Measurements from ENCODE around the gene SGCG.

DNA sequence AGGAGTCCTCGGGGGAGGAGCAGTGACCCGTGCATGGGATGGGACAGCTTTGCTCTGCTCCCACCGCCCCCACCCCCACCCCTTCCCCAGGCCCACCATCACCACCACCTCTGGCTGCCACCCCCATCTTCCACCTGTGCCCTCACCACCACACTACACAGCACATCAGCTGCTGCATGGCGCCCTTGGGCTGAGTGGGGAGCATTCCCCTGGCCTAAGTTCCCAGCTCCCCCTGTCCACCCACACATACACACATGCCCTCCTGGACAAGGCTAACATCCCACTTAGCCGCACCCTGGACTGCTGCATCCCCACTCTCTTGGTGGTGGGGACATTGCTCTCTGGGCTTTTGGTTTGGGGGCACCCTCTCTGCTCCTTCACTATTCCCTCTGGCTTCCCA, 46.2 kb upstream of the SGCG start:
- TF ChIP-seq, protein P1, sequence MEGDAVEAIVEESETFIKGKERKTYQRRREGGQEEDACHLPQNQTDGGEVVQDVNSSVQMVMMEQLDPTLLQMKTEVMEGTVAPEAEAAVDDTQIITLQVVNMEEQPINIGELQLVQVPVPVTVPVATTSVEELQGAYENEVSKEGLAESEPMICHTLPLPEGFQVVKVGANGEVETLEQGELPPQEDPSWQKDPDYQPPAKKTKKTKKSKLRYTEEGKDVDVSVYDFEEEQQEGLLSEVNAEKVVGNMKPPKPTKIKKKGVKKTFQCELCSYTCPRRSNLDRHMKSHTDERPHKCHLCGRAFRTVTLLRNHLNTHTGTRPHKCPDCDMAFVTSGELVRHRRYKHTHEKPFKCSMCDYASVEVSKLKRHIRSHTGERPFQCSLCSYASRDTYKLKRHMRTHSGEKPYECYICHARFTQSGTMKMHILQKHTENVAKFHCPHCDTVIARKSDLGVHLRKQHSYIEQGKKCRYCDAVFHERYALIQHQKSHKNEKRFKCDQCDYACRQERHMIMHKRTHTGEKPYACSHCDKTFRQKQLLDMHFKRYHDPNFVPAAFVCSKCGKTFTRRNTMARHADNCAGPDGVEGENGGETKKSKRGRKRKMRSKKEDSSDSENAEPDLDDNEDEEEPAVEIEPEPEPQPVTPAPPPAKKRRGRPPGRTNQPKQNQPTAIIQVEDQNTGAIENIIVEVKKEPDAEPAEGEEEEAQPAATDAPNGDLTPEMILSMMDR (IDR thresholded peaks at IDR 0.05): no peak
- no peak for TF ChIP-seq POLR2AphosphoS5 (IDR thresholded peaks at IDR 0.05)
- no peak for TF ChIP-seq EP300 (IDR thresholded peaks at IDR 0.05)
- no peak for TF ChIP-seq POLR2A (IDR thresholded peaks at IDR 0.05)

All from sigmoid colon (tissue), 4 donors.